ENCODE data around the gene FCER1G. TPM values are rescaled to one million over a fixed set of nuclear protein-coding genes. Genes with fewer than 3 reads are reported as not detected.
A peak's percentile ranks its signal among the peaks of the same experiment; 100 is the strongest.
"Not testable (repeated sequence)": the region's sequence is repeated elsewhere in the genome, so short reads cannot be mapped to it uniquely, and the experiment has no call there.

FCER1G gene
- total RNA-seq, 1 experiment from 2014 or later: 0.30 TPM

- not testable (repeated sequence) for DNase-seq; H3K4me3 ChIP-seq; H3K27ac ChIP-seq; H3K9me3 ChIP-seq (replicated peaks); H3K36me3 ChIP-seq; H3K27me3 ChIP-seq; H3K4me1 ChIP-seq
Measured at GRCh38 chr1:161255302-161255701, 40.2 kb downstream of the FCER1G start.

DNA sequence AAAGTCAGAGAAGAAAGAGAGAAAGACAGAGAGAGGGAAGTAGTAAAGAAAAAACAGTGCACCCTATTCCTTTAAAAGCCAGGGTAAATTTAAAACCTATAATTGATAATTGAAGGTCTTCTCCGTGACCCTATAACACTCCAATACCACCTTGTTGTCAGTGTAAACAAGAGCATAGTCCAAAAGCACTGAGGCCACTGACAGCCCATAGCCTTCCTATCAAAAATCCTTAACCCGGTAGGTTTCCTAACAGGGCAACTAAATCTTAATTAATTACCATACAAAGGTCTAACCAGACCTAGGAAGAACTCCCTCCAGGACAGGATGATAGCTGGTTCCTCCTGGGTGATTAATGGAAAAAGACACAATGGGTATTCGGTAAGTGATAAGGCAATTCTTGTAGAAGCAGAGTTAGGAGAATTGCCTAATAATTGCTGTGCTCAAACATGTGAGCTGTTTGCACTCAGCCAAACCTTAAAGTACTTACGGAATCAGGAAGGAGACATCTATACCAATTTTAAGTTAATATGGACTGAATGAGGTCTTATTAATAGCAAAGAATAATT, 40.9 kb downstream of the FCER1G start:
- not testable (repeated sequence) for H3K4me1 ChIP-seq; H3K36me3 ChIP-seq; H3K27me3 ChIP-seq; DNase-seq; H3K9me3 ChIP-seq (replicated peaks); H3K4me3 ChIP-seq; H3K27ac ChIP-seq

GRCh38 chr1:161257109-161257508, 42.0 kb downstream of the FCER1G start:
- not testable (repeated sequence) for DNase-seq; H3K27me3 ChIP-seq; H3K4me1 ChIP-seq; H3K4me3 ChIP-seq; H3K36me3 ChIP-seq; H3K9me3 ChIP-seq (replicated peaks); H3K27ac ChIP-seq

- Histone ChIP-seq H3K27me3 (no peaks in the 10 kb centered on the region; the same call in 1 of the 2 replicates), H3K9me3 (replicated peaks) (0 out of 2 replicates have a peak, but pooled peaks cover 3% of the 10 kb centered on the region), H3K4me3 (no peak within 1 kb of the TSS), H3K36me3 (no peaks in the 10 kb centered on the region), H3K27ac (no peak within 1 kb of the TSS), H3K4me1 (no peaks in the 10 kb centered on the region; the same call in 1 of the 2 replicates)
- DNase-seq: no peak
Measured at GRCh38 chr1:161258439-161259344, 43.6 kb downstream of the FCER1G start, which contains the start of gene PCP4L1. PCP4L1 (plus strand) TSS chr1:161258745; CDS start chr1:161258975, 230 bp downstream.

DNA sequence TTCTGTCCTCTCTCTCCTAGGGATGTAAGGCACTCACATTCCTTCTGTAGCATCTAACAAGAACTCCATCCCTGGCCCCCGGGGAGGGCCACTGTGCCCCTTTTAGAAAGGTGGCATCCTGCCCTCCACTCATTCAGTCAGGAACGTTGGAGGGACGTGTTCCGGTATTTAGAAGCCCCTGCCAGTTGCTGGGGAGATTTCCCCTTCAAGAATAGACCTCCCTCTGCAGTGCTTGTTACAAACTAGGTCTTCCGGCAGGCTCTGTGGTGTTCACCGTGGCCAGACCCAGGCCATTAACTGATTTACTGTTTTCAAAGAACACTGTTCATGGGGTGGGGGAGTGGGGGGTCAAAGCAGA, 44.2 kb downstream of the FCER1G start:
- no peaks in the 10 kb centered on the region; the same call in 1 of the 2 replicates for H3K4me1 ChIP-seq
- H3K9me3 ChIP-seq (replicated peaks): 0 out of 2 replicates have a peak, but pooled peaks cover 3% of the 10 kb centered on the region
- no peaks in the 10 kb centered on the region for H3K36me3 ChIP-seq
- H3K4me3 ChIP-seq: no peak overlapping the region
- DNase-seq: no peak
- H3K27ac ChIP-seq: no peak overlapping the region
- no peaks in the 10 kb centered on the region; the same call in 1 of the 2 replicates for H3K27me3 ChIP-seq

DNA sequence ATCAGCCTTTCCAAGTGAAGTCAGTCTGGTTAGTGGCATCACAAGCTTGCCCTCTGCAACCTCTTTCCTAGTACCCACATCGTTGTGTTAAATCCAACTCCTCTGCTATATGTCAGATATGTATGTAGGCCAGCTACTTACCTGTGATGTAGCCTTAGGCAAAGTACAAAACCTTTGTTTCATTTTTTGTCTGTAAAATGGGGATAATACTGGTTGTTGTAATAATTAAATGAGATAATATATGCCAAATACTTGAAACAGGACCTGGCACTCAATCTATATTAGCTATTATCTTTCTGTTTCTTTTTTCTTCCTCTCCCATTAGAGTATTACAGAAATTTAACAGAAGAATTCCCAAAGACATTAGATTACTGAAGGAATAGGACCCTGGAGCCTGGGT, 44.7 kb downstream of the FCER1G start:
- Histone ChIP-seq H3K4me1 (no peaks in the 10 kb centered on the region; the same call in 1 of the 2 replicates), H3K9me3 (replicated peaks) (0 out of 2 replicates have a peak, but pooled peaks cover 3% of the 10 kb centered on the region), H3K27me3 (no peaks in the 10 kb centered on the region; the same call in 1 of the 2 replicates), H3K4me3 (no peak overlapping the region), H3K27ac (no peak overlapping the region), H3K36me3 (no peaks in the 10 kb centered on the region)
- no peak for DNase-seq

- DNase-seq: peak; percentile 9 to 37
- Histone ChIP-seq H3K4me3 (no peak overlapping the region), H3K36me3 (no peaks in the 10 kb centered on the region), H3K4me1 (no peaks in the 10 kb centered on the region; the same call in 1 of the 2 replicates), H3K27me3 (no peaks in the 10 kb centered on the region; the same call in 1 of the 2 replicates), H3K9me3 (replicated peaks) (0 out of 2 replicates have a peak, but pooled peaks cover 3% of the 10 kb centered on the region), H3K27ac (no peak overlapping the region)
Measured at GRCh38 chr1:161260376-161261260, 45.5 kb downstream of the FCER1G start.

DNA sequence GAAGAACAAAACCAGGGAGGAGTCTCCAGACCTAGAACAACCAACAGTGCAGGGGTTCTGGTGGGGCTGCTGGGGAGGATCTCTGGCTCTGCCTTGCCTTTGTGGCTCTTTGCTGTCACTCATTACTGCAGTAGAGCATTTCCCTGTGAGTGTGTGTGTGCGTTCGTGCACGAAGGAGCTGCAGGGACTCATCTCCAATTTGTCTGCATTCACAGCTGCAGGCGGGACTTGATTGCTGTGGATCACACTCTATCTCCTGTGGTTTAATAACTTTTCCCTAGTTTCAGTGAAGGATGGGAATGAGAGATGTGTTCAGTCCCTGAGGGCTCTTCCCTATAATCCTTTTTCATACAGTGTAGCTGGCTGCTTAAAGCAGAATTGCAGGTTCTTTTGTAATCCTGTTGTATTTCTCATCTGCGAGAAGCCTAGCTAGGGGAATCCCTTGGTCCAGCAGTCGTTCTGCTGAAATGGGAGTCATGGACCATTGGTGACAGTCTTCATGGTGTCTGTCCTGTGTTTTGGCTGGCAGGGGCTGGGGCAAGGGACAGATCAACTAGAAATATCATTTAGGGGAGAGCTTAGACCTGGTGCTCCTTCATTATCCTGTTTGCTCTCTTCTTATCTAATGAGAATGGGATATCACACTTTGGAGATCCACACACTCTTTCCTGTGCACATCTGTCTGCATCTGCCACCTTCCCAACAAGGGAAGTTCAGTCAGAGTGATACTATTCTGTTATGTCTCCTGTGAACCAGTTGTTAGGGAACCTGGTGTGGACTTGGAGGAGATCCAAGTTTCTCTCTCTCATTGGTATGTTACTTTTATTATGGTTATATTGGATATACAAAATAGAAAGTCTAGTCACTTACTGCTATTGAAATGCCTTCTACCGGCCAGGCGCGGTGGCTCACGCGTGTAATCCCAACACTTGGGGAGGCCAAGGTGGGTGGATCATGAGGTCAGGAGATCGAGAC, 46.5 kb downstream of the FCER1G start:
- H3K27me3 ChIP-seq: no peaks in the 10 kb centered on the region; the same call in 1 of the 2 replicates
- DNase-seq: no peak

DNA sequence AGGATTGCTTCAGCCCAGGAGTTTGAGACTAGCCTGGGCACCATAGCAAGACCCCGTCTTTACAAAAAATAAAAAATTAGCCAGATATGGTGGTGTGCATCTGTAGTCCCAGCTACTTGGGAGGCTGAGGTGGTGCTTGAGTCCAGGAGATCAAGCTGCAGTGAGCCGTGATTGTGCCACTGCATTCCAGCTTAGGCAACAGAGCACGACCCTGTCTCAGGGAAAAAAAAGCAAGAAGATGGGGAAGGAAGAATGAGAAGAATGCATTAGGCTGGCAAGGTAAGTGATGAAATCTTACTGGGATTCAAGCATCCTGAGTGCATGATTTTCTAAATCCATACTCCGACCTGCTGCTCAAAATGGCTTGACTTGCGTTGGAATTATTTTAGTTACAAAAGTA, 50.2 kb downstream of the FCER1G start:
- Histone ChIP-seq H3K9me3 (replicated peaks) (no peaks in the 10 kb centered on the region), H3K4me3 (no peak overlapping the region), H3K27me3 (no peaks in the 10 kb centered on the region; the same call in 1 of the 2 replicates), H3K27ac (no peak overlapping the region), H3K36me3 (no peaks in the 10 kb centered on the region), H3K4me1 (no peaks in the 10 kb centered on the region; the same call in 1 of the 2 replicates)
- no peak for DNase-seq

More for the DNA sequence above, 46.5 kb downstream of the FCER1G start:
- Histone ChIP-seq H3K4me3 (no peak overlapping the region), H3K4me1 (no peaks in the 10 kb centered on the region; the same call in 1 of the 2 replicates), H3K36me3 (no peaks in the 10 kb centered on the region), H3K27ac (no peak overlapping the region), H3K9me3 (replicated peaks) (0 out of 2 replicates have a peak, but pooled peaks cover 3% of the 10 kb centered on the region)

DNA sequence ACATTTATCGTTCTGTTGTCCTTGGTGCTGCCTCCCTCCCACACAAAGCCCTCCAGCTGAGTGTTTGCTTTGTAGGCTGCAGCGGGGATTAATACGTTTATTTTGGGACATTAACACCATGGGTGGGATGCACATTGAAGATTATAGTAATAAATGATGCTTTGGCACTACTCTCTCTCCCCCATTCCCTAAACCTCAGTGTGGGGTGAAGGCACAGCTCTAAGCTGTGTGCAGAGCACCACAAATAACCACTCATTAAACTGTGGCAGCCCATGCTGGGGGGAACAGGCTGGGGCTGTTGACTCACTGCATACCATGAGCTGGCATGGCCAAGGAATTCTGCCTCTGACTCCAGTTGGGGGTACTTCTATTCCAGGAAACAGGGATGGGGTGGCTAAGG, 51.1 kb downstream of the FCER1G start:
- no peak overlapping the region for H3K27ac ChIP-seq
- no peaks in the 10 kb centered on the region for H3K4me1 ChIP-seq
- H3K27me3 ChIP-seq: no peaks in the 10 kb centered on the region
- H3K4me3 ChIP-seq: no peak overlapping the region
- no peaks in the 10 kb centered on the region for H3K36me3 ChIP-seq
- no peak for DNase-seq
- H3K9me3 ChIP-seq (replicated peaks): no peaks in the 10 kb centered on the region

GRCh38 chr1:161266836-161267235, 51.7 kb downstream of the FCER1G start:
- no peaks in the 10 kb centered on the region for H3K27me3 ChIP-seq
- H3K36me3 ChIP-seq: no peaks in the 10 kb centered on the region
- H3K9me3 ChIP-seq (replicated peaks): no peaks in the 10 kb centered on the region
- H3K27ac ChIP-seq: no peak overlapping the region
- DNase-seq: no peak
- H3K4me3 ChIP-seq: no peak overlapping the region
- H3K4me1 ChIP-seq: no peaks in the 10 kb centered on the region

DNA sequence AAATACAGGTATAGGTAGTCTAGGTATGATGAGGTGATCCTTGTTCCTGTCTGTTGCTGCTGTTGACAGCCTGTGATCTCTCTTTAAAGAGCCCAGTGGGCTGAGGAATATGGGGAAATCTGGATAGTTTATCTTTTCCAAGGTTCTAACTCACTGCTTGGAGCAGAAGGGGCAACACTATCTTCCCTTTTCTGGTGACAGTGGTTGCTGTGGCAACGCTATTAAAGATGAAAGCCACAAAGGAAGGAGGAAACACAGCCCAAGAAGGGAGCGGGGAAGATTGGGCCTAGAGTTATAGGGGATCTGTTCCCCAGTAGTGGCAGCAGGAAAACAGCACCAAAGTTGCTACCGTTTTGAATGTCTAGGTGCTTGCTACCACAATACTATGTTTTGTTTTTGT, 52.2 kb downstream of the FCER1G start:
- Histone ChIP-seq H3K27me3 (no peaks in the 10 kb centered on the region), H3K36me3 (no peaks in the 10 kb centered on the region), H3K9me3 (replicated peaks) (no peaks in the 10 kb centered on the region), H3K27ac (no peak overlapping the region), H3K4me3 (no peak overlapping the region), H3K4me1 (no peaks in the 10 kb centered on the region)
- no peak for DNase-seq
